Bronchial epithelial cell (primary cell): ENCODE results near the gene KAT14. TPM values are rescaled to one million over a fixed set of nuclear protein-coding genes. Genes with fewer than 3 reads are reported as not detected.
"Not testable (repeated sequence)": the region's sequence is repeated elsewhere in the genome, so short reads cannot be mapped to it uniquely, and the experiment has no call there.

Experiments
- DNase-seq: peaks from one replicate; pipeline ENCODE4 v3.0.0-alpha.2; 2010; ENCODE audit warnings: low read depth
- FAIRE-seq: peaks from 2 replicates; lab custom pipeline; 2011; peaks lifted over from hg19 to GRCh38; lab: Jason Lieb, UNC
- H3K27me3 ChIP-seq: 2 replicates; pipeline ENCODE4 v1.5.1; 2011; ENCODE audit warnings: low read length; ENCODE audit not compliant: control insufficient read depth, insufficient read depth
- H3K36me3 ChIP-seq: 2 replicates; pipeline ENCODE4 v1.5.1; 2011; ENCODE audit warnings: low read length; ENCODE audit not compliant: control insufficient read depth, insufficient read depth
- H3K4me3 ChIP-seq: 2 replicates; pipeline ENCODE4 v1.5.1; 2011; ENCODE audit warnings: mild to moderate bottlenecking, low read depth, low read length, control low read depth
- CTCF ChIP-seq: IDR thresholded peaks from 2 replicates; pipeline ENCODE4 v1.5.1; 2011; ENCODE audit warnings: mild to moderate bottlenecking, moderate library complexity, low read length, control low read depth, inconsistent platforms; ENCODE audit not compliant: insufficient read depth, severe bottlenecking
- total RNA-seq: library from RNA; depleted of rRNA; stranded (reverse); fragments of >200 nt; gene quantifications from 2 replicates; pipeline ENCODE4 v1.2.1, GENCODE V29; 2014

Gene KAT14, protein sequence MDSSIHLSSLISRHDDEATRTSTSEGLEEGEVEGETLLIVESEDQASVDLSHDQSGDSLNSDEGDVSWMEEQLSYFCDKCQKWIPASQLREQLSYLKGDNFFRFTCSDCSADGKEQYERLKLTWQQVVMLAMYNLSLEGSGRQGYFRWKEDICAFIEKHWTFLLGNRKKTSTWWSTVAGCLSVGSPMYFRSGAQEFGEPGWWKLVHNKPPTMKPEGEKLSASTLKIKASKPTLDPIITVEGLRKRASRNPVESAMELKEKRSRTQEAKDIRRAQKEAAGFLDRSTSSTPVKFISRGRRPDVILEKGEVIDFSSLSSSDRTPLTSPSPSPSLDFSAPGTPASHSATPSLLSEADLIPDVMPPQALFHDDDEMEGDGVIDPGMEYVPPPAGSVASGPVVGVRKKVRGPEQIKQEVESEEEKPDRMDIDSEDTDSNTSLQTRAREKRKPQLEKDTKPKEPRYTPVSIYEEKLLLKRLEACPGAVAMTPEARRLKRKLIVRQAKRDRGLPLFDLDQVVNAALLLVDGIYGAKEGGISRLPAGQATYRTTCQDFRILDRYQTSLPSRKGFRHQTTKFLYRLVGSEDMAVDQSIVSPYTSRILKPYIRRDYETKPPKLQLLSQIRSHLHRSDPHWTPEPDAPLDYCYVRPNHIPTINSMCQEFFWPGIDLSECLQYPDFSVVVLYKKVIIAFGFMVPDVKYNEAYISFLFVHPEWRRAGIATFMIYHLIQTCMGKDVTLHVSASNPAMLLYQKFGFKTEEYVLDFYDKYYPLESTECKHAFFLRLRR
- total RNA-seq: 11.6 and 12.4 TPM in 2 replicates

DNA sequence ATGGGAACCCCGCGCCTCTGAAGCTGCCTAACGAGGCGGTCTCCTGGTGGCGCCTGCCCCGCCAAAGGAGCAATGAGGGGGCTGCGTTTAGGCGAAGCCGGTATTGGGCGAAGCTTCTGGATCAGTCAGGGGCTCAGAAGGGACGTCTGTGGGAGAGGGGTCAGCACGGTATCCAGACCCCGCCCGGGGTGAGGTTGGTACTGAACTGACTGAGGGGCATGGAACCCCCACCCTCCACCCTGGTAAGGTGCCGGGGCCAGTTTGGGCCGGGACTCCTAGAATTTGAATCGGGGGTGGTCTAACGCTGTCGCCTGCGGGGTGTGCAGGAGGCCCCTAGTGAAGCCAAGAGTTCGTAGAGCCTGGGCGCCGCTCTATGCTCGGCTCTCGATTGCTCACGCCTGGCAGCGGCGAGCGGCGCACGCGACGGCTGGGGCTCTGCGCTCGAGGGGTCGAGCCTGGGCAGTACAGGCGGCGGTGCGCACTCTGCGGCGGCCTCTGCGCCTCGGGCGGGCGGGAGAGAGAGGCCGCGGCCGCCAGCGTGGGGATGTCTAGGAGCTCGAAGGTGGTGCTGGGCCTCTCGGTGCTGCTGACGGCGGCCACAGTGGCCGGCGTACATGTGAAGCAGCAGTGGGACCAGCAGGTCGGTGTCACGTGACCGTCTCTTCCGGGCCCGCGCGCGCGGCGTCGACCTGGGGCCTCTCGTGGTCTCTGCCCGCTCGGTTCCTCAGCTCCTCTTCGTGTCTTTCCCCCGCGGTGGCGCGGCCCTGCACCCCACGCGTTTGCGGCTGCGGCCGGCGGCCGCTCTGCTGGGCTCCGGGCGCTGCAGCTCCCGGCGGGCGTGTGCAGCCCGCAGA is at the start of gene KAT14, which contains the start of gene PET117:
Gene KAT14, plus strand, starts transcription at position 452 of the 854 bp plus-strand sequence. CDS start 4,798 bp downstream, outside the sequence.
Gene PET117, plus strand, starts transcription at position 452 of the 854 bp plus-strand sequence. Its CDS starts 93 bp downstream, at position 545.
- Histone ChIP-seq H3K36me3 (peaks cover under 1% of the 10 kb centered on the region), H3K27me3 (no peaks in the 10 kb centered on the region), H3K4me3 (peak within 1 kb of the TSS; percentile 81)
- FAIRE-seq: no peak
- peak; percentile 60 for DNase-seq
- no peak for TF ChIP-seq CTCF

GRCh38 chr20:18088298-18088697 is 49.4 kb upstream of the KAT14 start:
- H3K36me3 ChIP-seq, H3K4me3 ChIP-seq, DNase-seq, FAIRE-seq, H3K27me3 ChIP-seq: not testable (repeated sequence)

GRCh38 chr20:18088841-18089240 is 48.8 kb upstream of the KAT14 start:
- not testable (repeated sequence) for H3K36me3 ChIP-seq, DNase-seq, H3K4me3 ChIP-seq, H3K27me3 ChIP-seq, FAIRE-seq

DNA sequence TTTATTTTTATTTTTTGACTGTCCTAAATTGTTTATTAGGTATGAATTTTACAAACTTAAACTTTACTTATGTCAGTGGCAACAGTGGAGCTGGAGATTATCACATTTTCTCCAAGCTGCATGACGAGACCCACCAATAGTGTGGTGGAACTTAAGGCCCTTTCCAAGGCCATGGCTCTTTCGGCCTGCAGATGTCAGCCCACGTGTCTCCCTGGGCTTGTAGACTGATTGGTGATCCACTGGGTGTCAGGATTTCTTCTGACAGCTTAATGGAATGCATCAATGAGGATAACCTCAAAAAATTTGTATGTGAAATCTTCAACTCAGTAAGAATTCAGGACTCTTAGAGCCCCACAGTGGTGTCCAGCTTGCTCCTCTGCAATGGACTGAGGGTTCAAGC is 47.6 kb upstream of the KAT14 start:
- Histone ChIP-seq H3K36me3 (no peaks in the 10 kb centered on the region), H3K27me3 (no peaks in the 10 kb centered on the region), H3K4me3 (no peak overlapping the region)
- FAIRE-seq: no peak
- no peak for TF ChIP-seq CTCF
- no peak for DNase-seq

DNA sequence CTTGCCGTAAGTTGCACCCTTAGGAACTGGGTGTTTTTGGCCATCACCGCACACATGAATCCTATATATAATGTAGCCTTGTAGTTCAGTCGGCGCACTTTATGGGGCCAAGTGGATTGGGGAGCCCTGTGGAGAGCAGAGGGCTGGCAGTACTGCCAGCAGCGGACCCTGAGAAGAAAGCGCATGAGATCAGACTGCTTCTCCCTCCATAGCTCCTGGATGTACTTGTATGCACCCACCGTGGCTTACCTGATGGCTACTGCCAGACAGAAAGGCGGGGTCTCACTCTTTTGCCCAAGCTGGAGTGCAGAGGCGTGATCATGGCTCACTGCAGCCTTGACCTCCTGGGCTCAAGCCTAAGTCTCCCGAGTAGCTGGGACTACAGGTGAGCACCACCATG is 47.2 kb upstream of the KAT14 start:
- FAIRE-seq (no peak), DNase-seq (no peak)
- no peak for TF ChIP-seq CTCF
- Histone ChIP-seq H3K4me3 (no peak overlapping the region), H3K36me3 (no peaks in the 10 kb centered on the region), H3K27me3 (no peaks in the 10 kb centered on the region)

- FAIRE-seq (no peak), DNase-seq (peak; percentile 24)
- no peaks in the 10 kb centered on the region for H3K27me3 ChIP-seq
- TF ChIP-seq CTCF: no peak
- no peaks in the 10 kb centered on the region for H3K36me3 ChIP-seq
- no peak overlapping the region for H3K4me3 ChIP-seq
These were observed 46.0 kb upstream of the KAT14 start for GRCh38 chr20:18091623-18092022.
